ENCODE data around the gene PRPF40B.
"Not testable (repeated sequence)": the region's sequence is repeated elsewhere in the genome, so short reads cannot be mapped to it uniquely, and the experiment has no call there.

PRPF40B gene

GRCh38 chr12:49623142-49623904 is at the start of gene PRPF40B:
Gene PRPF40B, plus strand, starts transcription at chr12:49623561. Its CDS starts 30 bp downstream, at chr12:49623591.
- peak; percentile 69 for DNase-seq (ENCODE audit: low read depth, low spot score)

GRCh38 chr12:49577589-49578315 is 45.6 kb upstream of the PRPF40B start:
- no peak for DNase-seq (ENCODE audit: low read depth, low spot score)

GRCh38 chr12:49578471-49579112 is 44.8 kb upstream of the PRPF40B start:
- DNase-seq (ENCODE audit: low read depth, low spot score): no peak

DNA sequence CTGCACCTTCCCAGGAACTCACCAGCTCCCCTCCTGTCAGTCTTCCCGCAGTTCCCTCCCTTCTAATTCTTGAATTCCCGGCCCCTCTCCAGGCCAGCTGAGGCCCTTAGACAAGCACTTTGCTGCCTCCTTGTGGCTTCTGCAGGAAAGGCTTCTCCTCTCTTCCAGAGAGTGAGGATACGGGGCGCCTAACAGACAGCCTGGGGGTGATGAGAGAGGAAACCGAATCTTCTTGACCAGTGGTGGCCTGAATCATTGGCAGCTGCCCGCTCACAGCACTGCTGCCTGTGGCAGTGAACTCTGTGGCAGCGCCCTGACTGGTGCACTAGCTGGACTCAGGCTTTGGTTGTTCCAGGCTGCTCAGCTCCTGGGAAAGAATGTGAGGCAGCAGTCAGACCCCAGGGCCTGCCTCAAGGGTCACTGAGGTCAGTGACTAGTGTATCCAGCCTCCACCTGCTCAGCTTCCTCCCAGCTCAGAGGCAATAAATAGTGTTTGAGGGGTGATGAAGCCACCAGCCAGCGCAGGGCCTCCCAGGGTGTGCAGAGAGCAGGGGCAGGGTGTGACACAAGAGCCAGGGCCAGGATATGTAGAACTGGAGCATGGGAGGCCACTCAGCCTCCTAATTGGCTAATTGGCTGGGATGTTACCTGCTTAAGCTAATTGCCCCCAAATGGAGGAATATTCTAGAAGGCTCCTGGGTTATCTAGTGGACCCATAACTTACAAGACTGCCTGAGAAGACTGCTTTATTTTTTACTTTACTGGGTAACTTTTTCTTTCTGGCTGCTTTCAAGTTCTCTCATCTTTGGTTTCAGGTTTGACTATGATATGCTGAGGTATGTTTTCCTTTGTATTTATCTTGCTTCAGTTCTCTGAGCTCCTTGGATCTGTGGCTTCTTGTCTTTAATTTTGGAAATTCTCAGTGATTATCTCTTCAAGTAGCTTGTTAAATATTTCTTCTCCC is 42.5 kb upstream of the PRPF40B start:
- DNase-seq (ENCODE audit: low read depth, low spot score): no peak

- DNase-seq (ENCODE audit: low read depth, low spot score): no peak
These were observed 41.2 kb upstream of the PRPF40B start for GRCh38 chr12:49582201-49582600.

GRCh38 chr12:49582850-49583249 is 40.5 kb upstream of the PRPF40B start:
- no peak for DNase-seq (ENCODE audit: low read depth, low spot score)

GRCh38 chr12:49583366-49584094 is 39.8 kb upstream of the PRPF40B start:
- no peak for DNase-seq (ENCODE audit: low read depth, low spot score)

GRCh38 chr12:49584591-49584990 is 38.8 kb upstream of the PRPF40B start:
- no peak for DNase-seq (ENCODE audit: low read depth, low spot score)

- DNase-seq (ENCODE audit: low read depth, low spot score): no peak
These were observed 37.6 kb upstream of the PRPF40B start for GRCh38 chr12:49585477-49586459.

- no peak for DNase-seq (ENCODE audit: low read depth, low spot score)
These were observed 36.0 kb upstream of the PRPF40B start for GRCh38 chr12:49587174-49587908.

GRCh38 chr12:49588281-49588680 is 35.1 kb upstream of the PRPF40B start:
- no peak for DNase-seq (ENCODE audit: low read depth, low spot score)

DNA sequence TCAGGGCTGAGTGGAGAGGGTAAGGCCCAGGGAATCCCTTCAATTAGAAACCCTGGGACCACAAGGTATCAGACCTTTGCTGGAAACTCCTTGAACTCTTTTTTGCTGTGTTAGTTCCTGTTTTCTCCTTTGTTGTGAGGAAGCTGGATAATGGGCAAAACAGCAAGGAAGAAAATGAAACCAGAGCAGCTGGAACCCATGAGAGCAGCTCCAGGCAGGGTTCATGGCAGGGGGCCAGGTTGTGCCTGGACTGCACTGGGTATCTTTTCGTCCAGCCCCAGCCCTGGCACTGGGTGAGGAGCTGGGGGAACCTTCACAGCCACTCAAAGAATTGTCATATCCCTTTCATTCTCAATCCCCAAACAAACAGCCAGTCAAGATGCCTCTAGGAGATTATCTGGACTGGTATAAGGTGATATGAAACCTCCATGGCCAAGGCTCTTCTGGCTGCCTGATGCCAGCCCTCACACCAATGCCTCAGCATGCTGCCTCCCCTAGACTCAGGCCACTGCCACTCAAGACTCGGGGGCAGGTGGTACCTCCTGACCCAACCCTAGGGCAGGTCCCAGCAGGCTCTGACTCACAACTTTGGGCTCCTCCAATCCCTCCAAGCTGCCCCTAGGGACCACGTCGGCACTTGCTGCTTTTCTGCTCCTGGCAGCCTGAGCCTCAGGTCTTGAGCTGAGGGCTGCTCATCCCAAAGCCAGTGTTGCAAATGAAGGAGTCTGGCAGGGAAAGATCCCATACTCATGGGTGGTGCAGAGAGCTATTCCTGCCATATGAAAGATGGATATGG is 34.4 kb upstream of the PRPF40B start:
- DNase-seq (ENCODE audit: low read depth, low spot score): no peak

GRCh38 chr12:49598527-49598926 is 24.8 kb upstream of the PRPF40B start:
- DNase-seq (ENCODE audit: low read depth, low spot score): no peak

GRCh38 chr12:49599961-49600360 is 23.4 kb upstream of the PRPF40B start:
- no peak for DNase-seq (ENCODE audit: low read depth, low spot score)

- no peak for DNase-seq (ENCODE audit: low read depth, low spot score)
These were observed 19.6 kb upstream of the PRPF40B start for GRCh38 chr12:49603721-49604120.

GRCh38 chr12:49604856-49605255 is 18.5 kb upstream of the PRPF40B start:
- DNase-seq (ENCODE audit: low read depth, low spot score): no peak

DNA sequence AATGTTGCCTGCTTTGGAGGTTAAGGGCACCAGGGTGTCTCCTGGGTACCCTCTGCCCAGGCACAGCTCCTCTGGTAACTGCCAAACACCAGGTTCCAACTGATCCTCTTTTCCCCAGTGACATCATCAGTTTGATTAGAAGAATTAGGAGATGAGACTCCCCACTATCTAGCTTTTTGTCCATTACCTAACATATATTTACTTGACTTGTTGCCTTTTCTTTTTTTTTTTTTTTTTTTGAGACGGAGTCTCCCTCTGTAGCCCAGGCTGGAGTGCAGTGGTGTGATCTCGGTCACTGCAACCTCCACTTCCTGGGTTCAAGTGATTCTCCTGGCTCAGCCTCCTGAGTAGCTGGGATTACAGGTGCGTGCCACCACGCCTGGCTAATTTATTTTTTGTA is 17.8 kb upstream of the PRPF40B start, which contains the start of gene FAM186B:
FAM186B (minus strand) TSS at position 101 of the 400 bp plus-strand sequence. CDS start 162 bp downstream, outside the sequence.
- DNase-seq (ENCODE audit: low read depth, low spot score): not testable (repeated sequence)
